NCI-H1417 (cell line): ENCODE data around the gene KRT35.
A peak's percentile ranks its signal among the peaks of the same experiment; 100 is the strongest.

Experiments used
- DNase-seq, 3 experiments: peaks; one replicate each; lab custom pipeline; 2025; lab: John Stamatoyannopoulos, UW

Gene KRT35

DNA sequence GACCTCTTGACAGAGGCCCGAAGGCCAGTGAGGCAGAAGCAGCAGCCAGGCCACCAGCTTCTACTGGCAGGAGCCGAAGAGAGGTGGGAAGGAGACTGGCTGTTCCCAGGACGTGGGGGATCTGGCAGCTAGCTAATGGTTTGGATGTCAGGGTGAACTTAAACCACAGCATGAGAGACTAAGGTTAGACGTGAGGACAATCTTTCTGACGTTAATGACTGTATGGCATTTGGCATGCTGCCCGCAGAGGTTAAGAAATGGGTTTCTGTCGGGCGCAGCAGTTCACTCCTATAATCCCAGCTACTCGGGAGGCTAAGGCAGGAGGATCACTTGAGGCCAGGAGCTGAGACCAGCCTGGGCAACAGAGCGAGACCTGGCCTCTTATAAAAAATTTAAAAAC lies 30.8 kb upstream of the KRT35 start:
- no peak for DNase-seq

DNA sequence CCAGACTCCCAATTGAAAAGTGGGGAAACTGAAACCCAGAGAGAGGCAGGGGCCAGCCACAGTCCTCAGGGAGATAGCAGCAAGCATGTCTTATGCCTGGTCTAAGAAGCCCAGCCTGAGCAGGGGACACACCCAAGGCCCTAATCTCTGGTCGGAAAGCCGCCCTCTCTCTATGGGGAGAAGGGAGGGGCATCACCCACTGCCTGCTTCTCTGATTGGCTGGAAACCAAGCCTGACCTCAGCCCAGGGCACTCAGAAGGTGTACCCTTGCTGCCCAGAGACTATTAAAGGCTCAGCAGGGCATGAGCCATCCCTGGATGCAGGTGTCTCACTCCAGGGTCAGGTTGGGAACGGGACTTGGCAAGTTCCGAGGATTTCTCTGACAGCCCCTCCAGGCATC lies 30.2 kb upstream of the KRT35 start:
- peak in 2 of 3 experiments; percentile 65 to 78 for DNase-seq

DNA sequence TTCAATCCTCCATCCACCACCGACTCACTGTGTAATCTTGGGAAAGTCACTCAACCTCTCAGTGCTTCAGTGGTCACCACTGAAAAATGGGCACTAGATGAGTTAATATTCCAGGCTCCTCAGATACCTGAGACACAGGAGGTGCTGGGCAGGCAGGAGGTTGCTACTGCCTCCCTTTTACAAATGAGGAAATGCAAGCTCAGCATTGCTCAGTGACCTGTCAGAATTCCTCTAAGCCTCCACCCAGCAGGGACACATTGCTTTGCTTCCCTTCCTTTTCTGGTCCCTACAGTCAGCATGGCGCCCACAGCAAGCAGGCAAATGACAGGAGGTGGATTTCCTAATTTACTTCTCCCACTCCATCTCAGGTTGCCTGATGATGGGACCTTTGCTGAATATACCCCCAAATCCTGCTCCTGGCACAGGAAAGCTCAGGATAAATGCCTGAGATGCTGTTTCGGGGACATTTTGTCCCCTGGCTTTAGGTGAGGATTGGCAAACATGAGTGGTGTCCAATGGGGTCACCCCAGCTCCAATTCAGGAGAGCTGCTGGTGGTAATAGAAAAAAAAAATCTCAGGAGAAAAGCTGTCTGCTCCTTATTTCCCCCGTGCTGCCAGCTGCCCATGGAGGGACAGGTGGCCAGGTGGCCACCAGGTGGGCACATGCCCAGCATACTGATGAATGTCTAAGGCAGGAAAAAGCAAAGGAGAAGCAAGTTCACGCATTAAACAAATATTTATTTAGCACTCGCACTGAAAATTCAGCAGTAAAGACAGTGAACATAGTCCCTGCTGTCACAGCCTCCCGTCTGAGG lies 29.5 kb upstream of the KRT35 start:
- peak in 2 of 3 experiments; percentile 65 to 78 for DNase-seq

DNA sequence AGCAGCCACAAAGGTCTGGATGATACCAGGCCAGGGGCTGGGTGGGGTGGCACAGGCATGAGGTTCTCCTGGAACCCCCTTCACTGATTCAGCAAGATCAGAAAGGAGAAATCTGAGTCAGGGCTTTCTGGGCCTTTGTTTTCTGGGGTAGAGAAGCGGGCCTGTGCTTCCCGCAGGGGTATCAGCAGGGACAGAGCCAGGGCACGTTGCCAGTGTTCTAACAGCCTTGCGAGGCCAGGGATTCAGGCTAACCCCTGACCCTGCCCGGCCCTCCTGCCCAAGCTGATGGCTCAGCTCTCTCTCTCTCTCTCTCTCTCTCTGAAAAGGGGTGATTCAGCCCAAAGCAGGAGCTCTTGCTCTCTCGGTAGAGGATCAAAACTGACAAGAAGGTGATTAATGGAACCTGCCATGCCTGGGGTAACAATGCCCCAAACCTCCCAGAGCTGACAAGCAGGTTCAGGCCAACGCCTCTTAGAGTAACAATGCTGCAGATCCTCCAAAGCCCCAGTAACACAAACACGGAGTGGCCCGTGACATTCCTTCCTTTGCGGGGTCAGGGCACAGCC lies 26.4 kb upstream of the KRT35 start:
- no peak for DNase-seq

DNA sequence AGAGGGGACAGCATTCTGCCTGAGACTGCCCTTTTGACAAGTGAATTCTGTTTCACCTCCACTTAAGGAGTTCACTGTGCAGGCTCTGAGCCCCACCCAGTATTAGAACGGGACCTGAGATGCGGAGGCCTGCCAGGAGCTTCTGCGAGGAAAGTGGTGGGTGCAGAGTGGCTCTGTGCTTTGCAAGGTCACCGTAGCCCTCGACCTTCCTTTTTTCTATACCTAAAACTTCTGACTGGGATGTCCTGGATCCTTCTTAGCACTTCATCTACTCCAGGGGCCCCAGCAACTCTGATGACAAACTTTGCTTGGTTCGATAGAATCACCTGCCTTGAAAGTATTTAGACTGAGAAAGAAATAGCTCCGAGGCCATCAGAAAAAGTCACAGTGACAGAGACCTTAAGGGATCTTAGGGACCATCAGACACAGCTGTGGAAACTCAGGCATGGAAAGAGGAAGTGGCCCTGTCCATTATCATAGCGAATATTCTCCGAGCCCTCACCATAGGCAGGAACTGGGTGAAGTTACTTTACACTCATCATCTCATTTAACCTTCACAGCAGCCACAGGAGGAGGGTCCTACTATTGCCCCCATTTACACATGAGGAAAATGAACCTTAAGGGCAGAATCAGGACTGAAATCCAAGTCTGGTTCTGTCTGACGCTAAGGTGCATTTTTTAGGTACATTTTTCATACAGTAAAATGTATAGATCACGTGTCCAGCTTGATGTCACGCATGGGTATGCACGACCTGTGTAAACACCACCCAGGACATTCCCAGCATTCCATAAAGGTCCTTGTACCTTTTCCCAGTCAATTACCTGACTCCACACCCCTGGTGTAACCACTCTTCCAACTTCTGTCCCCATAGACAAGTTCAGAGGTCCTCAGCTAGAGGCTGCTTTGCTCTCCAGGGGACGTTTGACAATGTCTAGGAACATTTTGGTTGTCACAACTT lies 25.1 kb upstream of the KRT35 start:
- DNase-seq = no peak

DNA sequence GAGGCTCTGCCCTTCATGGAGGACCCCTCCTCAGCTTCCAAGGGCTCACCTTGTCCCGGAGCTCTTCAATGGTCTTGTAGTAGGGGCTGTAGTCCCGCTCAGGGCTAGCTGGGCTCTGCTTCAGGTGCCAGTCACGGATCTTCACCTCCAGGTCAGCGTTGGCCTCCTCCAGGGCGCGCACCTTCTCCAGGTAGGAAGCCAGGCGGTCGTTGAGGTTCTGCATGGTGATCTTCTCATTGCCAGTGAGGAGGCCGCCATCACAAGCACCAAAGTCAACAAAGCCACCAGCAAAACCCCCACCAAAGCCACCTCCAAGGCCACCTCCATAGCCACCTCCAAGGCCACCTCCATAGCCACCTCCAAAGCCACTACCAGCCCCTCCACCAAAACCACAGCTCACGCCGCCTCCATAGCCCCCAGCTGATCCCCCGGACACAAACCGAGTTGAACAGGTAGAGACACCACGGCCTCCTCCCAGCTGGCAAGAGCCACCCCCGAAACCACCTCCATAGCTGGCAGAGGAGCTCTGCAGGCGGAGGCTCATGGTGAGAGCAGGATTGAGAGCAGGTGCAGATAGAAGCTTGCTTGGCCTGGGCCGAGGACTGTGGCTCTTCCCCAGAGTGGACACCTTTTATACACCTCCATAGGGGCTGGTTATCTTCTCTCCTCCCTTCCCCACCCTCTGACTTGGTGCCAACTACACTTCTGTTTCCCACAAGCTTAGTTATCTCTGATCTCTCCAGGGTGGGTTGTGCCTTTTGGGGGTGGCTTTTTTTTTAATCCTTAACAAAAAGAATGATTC lies 24.3 kb upstream of the KRT35 start, which contains the start of gene KRT13:
Gene KRT13, minus strand, starts transcription at position 606 of the 802 bp plus-strand sequence. Its CDS starts 62 bp downstream, at position 544.
- no peak for DNase-seq

DNA sequence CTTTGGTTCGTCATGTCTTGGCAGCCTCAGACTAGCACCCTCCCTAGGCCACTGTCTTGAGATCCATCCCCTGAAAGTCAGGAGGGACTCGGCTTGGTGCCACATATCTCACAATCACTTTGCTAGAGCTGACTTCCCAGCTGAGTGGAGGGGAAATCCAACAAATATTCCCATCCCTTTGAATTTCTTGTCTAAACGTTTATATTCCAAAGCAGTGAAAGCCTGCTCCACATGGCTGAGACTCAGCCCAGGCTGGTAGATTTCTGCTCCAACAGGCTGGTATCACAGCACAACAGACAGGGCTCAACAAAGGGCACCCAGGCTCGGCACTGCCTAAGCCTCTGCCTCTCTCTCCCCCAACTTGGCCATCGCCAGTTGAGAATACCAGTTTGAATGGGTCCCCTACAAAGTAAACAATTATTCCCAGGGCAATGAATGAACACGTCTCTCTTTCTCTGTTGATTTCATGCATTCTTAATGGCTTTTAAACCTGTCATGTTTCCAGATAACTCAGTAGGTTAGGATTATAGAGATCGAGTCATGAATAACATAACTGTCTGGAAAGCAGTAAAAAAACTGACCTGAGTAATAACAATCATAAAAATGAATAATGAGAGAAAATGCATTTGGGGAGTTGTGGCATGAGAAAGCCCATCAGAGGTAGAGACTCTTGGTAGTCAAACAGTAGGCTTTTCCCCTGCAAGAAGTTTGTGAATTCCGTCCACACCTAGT lies 23.5 kb upstream of the KRT35 start:
- DNase-seq = no peak

DNA sequence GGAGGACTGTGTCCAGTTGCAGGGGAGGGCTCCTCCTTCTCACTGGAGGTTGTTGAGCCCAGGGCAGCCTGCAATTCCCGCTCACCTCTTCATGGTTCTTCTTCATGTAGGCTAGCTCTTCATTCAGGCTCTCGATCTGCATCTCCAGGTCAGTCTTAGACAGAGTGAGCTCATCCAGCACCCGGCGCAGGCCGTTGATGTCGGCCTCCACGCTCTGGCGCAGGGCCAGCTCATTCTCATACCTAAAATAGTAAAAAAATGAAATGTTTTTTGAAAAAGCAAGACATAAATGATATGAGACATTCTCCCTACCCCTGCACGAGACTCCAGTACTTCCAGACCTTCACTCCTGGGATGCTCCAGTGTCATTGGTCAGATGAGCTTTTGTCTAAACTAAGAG lies 22.3 kb upstream of the KRT35 start:
- no peak for DNase-seq

DNA sequence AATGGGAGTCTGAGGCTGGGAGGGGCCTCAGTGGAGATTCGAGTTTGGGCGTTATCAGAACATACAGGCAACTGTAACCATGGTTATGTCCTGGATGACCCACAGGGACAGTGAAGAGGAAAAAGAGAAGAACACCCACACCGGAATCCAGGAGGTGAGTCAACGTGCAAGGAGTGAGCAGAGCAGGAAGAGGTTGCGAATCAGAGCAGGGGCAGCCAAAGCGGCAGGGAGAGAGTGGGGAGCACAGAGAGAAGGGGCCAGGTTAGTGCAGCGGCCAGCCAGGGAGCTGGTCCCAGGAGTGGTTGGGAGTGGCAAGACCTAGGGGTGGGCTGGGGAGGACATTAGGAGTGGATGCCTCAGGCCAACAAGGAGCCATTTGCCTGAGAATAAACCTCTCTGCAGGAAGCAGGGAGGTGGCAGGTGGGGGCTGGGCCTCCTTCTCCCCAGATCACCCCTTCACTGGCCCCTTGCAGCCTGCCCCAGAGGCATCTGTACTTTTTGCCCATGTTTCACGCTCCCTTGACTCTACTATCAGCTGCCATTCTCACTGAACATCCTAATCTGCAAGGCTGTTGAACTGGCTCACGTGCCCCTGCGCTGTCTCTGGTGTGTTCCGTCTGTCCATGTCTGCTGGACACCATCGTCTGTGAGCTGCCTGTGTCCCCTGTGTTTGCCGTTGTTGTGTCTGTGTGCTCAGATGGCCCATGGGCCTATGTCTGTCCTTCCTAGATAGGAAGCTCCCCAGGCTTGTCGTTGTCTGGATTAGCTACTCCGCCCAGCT lies 19.4 kb upstream of the KRT35 start:
- no peak for DNase-seq

DNA sequence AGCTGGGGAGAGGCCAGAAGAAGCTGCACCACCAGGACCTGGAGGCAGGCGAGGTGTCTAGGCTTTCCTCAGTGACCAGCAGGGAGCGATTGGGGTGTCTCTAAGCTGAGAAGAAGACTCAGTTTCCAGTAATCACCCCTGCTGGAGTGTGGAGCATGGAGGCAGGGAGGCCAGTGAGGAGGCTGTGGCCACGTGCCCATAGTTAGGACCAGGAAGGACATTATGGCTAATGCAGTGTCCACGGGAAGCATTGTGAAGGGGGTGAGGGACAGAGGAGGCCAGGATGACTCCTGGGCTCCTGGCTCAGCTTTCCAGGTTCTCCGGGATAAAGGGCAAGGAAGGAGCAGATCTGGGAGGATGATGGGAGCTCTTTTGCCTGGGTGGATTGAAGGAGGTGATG lies 18.8 kb upstream of the KRT35 start:
- DNase-seq = no peak

DNA sequence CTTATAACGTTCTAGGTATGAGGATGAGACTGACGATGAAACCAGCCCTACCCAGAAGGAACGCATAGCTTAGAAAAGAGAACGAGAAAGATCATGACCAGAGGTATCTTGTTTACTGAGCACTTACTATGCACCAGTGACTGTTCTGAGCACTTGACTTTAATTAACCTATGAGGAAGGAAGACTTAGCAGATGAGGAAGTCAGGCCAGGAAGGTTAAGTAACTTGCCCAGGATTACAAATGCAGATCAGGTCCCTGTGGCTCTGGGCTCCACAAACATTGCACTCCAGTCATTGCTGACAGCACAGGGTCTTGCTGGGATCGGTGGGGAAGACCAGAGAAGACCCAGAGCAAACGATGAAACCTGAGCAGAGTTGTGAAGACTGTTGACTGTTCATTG lies 17.3 kb upstream of the KRT35 start:
- DNase-seq = no peak

DNA sequence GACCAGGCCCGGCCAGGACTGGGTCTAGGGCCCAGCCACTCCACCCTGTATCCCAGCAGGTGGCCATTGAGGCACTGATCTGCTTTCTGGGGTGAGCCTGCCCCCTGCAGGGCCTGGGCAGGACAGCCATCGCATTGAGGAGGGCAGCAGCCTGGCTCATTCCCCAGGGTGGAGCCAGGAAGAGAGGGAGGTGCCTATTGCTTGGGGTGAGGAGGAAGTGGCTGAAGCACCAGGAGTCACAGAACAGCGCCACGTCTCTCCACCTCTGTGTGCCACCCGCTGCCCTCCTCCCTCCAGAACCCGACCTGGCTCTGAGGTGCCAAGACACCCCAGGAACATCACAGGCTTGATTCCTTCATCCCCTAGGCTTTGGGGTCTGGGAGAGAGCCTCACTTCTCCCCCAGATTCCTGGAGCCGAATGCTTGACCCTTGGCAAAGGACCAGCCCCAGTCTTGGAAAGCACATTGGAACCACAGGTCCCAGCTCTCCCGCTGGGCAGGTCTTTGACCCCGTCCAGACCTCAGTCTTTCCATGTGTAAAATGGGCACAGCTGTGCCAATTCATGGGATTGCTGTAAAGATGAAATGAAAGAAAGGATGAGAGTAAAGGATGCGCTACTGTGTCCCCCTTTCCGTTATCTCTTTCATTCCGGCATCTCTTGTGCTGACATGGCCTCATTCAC lies 16.0 kb upstream of the KRT35 start:
- DNase-seq = peak in 2 of 3 experiments; percentile 11 to 38

DNA sequence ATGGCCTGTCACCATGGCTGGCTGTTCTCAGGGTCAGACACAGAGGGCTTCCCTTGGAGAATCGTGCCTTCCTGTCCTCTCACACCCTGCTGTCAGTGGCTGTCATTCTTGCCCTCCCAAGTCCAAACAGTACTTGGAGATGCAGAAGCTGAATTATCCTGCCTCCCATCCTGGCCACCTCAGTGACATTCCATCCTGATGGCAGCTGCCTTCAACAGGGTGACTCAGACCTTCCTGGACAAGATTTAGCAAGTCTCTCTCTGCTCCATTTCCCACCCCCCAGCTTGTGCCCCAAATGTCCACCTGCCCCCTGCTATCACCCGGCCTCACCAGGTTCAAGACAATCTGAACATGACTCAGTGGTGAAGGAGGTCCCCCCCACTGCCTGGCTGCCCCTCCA lies 13.6 kb upstream of the KRT35 start:
- DNase-seq = no peak

DNA sequence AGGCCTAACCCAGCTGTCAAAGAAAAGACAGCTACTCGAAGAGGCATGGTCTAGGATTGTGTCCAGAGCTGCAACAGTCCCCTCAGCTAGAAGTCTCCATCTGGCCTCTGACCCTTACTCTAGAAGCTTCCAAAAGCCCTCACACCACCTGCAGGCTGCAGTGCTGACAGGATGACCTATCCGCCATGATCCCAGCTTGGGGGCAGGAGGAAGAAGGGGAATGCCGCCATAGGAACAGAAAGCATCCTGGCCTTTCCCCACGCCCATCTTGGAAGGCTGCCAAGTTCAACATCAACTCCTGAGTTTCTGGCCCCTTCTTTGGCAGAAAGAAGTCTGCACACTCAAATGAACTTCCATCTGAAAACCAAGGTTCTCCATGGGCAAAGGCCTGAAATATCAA lies 11.8 kb upstream of the KRT35 start:
- DNase-seq = peak; percentile 42 to 84 (median 62)

DNA sequence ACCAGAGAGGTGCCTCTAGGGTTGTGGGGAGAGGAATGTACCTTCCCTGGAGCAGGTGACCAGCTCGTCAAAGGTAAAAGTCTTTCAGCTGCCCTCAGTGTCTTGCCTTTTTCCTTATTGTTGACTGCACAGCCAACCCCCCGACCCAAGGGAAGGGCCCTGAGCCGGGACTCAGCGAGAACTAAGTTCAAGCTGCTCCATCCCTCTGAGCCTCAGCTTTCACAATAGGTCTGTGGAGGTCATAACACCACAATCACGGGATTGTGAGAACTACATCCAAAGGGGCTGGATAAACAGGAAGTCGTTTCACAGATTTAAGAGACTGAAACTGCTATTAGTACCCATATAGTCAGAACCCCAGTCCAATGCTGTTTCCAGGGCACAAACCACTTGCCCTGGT lies 11.4 kb upstream of the KRT35 start:
- no peak for DNase-seq

DNA sequence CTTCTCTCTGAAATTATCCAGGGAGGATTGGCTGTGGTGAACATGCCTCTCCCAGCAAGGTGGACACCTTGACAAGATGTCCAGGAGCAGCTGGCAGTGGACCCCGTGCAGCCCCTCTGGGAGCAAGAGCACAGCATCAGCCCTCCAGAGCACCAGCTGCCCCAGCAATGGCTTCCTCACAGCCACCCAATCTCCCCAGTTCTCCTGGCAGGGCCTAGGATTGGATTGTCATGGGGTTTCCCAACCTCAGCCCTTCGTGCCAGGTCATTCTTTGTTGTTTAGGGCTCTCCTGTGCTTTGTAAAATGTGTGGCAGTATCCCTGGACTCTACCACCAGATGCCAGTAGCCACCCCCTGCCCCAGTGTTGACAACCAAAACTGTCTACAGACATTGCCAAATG lies 10.5 kb upstream of the KRT35 start:
- no peak for DNase-seq

DNA sequence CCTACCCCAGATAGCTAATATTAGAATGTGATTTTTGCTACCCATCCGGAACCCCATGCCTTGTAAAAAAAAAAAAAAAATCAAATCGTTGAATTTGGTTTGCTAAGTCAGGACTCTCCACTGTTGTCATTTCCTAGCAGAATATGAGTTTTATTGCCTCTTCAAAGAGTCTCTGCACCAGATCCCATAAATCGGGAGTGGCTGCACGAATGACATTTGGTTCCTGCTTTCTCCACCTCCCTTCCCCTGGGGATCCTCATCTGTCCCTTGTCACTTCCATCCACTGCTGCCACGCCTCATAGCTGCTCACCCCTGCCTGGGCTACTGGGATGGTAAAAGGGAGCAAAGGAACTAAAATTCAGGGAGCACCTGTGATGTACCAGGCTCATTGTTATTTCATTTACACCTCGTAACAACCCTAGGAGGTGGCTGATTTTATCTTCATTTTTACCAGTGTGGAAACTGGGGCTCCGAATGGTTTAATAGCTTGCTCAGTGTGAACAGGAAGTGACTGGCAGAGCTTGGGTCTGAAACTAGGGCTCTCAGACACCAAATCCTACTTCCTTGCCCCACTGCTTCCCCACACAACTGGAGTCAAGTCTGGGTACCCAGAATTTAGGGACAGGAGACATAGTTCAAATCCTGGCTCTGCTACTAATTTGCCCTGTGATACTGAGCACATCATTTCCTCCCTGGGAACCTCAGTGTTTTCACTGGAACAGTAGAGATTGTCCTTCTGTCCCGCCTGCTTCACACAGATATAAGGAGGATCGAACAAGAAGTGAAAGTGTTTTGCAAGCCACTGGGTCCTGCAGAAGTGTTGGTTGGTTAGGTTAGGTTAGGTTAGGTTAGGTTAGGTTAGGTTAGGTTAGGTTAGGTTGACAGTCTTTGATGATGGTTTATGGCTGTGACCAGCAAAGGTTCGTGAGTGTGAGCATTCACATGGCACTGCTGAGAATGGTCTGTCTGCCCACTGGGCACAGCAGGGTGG lies 9.3 kb upstream of the KRT35 start:
- DNase-seq = peak in 1 of 3 experiments; percentile 72

DNA sequence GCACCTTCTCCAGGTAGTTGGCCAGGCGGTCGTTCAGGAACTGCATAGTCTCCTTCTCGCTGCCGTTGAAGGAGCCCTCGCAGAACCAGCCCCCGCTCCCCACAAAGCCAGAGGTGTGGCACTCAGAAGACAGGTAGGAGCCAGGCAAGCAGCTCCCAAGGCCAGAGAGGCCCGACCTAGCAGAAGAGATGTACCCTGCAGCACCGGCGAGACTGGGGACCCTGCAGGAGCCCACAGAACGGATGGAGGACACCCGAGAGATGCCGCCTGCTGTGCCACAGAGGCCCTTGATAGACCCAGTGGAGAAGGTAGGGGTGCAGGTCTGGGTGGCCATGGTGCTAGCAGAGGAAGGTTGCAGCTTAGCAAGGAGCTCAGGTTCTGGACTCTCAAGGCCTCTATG lies 8.6 kb upstream of the KRT35 start, which contains the start of gene KRT36:
Gene KRT36, minus strand, starts transcription at position 380 of the 400 bp plus-strand sequence. Its CDS starts 46 bp downstream, at position 334.
- DNase-seq = no peak
